RCC 7860 (cell line): ENCODE data around the gene MAML2.

ENCODE experiments used
- DNase-seq: peaks from one replicate; pipeline ENCODE4 v3.0.0-alpha.2; 2015; ENCODE audit warnings: low spot score
- FAIRE-seq: peaks from 2 replicates; lab custom pipeline; 2012; peaks lifted over from hg19 to GRCh38; lab: Jason Lieb, UNC

MAML2 gene

GRCh38 chr11:96318850-96319249 lies 24.1 kb downstream of the MAML2 start:
- FAIRE-seq (no peak), DNase-seq (no peak)

- FAIRE-seq (no peak), DNase-seq (no peak)
These were observed 24.6 kb downstream of the MAML2 start for GRCh38 chr11:96318399-96318798.

DNA sequence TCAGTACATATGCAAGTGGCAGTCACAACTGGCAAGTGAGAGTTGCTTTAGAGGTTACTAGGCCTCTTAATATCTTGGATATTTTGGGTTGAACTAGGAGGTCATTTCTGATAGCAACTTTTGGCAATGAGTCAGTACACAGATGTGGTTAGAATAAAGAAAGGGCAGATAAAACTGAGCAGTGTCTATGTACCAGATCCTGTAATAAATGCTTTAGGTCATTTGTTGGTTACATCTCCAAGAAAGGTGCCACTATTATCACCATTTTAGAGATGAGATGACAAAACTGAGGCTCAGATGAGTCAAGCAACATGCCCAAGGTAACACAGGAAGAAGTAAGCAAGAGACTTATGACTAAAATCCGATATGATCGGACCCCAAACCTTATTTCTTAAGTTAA lies 25.0 kb downstream of the MAML2 start:
- DNase-seq (no peak), FAIRE-seq (no peak)

DNA sequence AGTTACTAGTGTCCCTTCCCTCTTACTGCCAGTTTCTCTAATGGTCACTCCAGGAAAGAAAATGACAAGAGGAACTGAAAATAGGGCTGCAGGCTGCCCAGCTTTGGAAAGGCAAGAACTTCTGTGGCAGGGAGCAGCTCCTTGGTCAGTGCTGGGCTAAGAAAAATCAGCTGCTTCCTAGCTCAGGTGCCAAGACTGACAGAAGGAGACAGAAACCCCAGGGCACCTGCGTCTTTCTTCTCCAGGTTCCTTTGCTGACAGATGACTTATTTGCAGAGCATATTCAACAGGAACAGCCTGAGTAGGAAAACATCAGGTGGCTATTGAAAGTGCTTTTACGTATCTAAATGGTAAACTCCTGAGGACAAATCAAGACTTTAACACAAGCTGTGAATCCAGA lies 25.4 kb downstream of the MAML2 start:
- no peak for DNase-seq
- FAIRE-seq: no peak

DNA sequence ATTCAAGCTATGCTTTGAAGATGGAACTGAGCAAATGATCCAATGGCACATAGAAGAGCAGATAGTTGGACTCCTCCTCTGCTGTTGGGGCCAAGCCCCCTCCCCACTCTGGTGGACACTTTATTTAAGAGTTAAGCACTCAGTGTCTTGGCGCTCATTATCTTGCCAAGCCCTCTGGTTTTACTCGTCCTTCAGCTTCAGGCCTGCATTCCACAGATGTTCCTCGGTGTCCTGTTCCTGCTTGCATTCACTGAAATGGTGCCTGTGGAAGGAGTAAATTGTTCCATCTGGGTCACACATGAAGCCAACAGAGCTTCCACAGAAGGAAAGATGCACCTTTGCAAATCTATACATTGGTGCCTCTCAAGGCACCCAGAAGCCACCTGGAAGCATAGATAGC lies 26.1 kb downstream of the MAML2 start:
- FAIRE-seq (no peak), DNase-seq (no peak)

- no peak for FAIRE-seq
These were observed 27.5 kb downstream of the MAML2 start for GRCh38 chr11:96315476-96315875.

GRCh38 chr11:96314326-96315020 lies 28.5 kb downstream of the MAML2 start:
- FAIRE-seq: no peak
- peak; percentile 14 for DNase-seq

More at GRCh38 chr11:96315476-96315875, 27.5 kb downstream of the MAML2 start:
- DNase-seq: no peak

DNA sequence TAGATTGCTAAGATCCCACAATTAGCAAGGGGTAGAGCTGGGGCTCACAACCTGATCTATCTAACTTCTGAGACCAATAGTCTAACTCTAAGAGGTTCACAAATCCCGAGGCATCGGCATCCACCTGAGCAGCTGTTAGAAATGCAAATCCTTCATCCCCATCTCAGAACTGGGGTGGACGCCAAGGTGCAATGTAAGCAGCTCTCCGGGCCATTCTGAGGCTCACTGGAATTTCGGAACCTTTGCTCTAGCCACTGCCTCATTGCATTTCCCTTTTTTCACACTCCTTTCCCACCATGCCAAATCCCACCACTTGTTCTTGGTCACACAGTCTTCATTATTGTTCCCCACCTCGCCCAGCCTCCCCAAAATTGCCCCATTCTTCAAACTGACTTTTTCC lies 29.8 kb downstream of the MAML2 start:
- DNase-seq (no peak), FAIRE-seq (no peak)

- no peak for FAIRE-seq
- DNase-seq: no peak
These were observed 31.9 kb downstream of the MAML2 start for GRCh38 chr11:96311120-96311568.

DNA sequence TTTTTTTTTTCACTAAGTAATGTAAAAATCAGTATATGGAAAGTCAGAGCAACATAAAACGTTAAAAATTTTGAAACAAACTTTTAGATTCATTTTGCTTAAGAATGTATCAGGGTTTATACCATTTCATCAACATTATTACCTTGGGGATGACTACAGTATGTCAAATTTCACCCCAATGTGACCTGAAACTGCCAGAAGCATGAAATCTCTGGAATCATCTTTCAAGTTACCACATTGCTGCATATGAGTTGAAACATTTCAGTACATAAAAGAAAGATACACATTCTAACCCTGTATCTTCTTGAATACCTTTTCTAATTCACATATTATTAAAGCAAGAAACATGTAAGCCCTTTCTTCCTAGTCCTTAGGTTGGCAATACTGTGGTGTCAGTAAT lies 32.8 kb downstream of the MAML2 start:
- DNase-seq (no peak), FAIRE-seq (no peak)

GRCh38 chr11:96309643-96310017 lies 33.4 kb downstream of the MAML2 start:
- FAIRE-seq (no peak), DNase-seq (no peak)

GRCh38 chr11:96309016-96309642 lies 33.9 kb downstream of the MAML2 start:
- peak; percentile 68 for FAIRE-seq

GRCh38 chr11:96307776-96308140 lies 35.2 kb downstream of the MAML2 start:
- DNase-seq: peak; percentile 88
- FAIRE-seq: peak; percentile 89

More at GRCh38 chr11:96309016-96309642, 33.9 kb downstream of the MAML2 start:
- DNase-seq: peak; percentile 66

GRCh38 chr11:96306933-96307775 lies 35.8 kb downstream of the MAML2 start:
- DNase-seq: peak; percentile 99
- FAIRE-seq: peak; percentile 90

DNA sequence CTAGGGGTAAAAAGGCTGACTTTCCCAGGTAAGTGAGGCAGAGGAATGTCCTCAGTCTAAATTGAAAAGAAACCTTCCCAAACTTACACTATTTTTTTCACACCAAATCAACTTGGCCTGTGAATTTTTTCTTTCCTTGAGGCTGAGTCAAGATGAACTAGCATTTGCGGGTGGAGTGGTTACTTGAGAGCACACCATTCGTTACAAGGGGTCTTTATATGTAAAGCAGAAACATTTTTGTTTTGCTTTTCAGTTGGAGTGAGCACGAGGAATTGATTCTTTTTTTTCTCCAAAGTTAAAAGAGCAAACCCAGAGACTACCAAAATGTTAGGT lies 36.4 kb downstream of the MAML2 start:
- DNase-seq (no peak), FAIRE-seq (no peak)

- no peak for DNase-seq
- no peak for FAIRE-seq
These were observed 36.9 kb downstream of the MAML2 start for GRCh38 chr11:96306071-96306470.

GRCh38 chr11:96303980-96304379 lies 39.0 kb downstream of the MAML2 start:
- no peak for FAIRE-seq
- DNase-seq: no peak

- peak; percentile 44 for DNase-seq
- FAIRE-seq: peak; percentile 86
These were observed 39.9 kb downstream of the MAML2 start for GRCh38 chr11:96303064-96303463.

DNA sequence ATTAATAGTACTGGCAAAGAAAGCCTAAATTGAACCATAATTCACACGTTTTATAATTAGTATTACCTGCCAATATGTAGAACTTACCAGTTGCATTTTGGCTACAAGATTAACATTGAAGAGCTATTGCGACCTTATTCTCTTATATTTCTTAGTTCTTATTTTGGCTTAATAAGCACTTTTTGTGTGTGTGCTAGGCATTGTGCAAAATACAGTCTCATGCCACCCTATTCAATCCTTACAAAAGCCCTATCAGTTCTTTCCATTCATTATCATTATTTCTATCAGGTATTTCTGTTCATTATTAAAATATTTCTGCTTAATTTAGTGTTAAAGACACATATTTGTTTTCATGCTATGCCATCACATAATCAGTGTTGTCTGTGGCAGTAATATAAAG lies 41.2 kb downstream of the MAML2 start:
- no peak for DNase-seq
- no peak for FAIRE-seq

GRCh38 chr11:96299155-96299888 lies 43.7 kb downstream of the MAML2 start:
- FAIRE-seq: no peak
- DNase-seq: no peak

- FAIRE-seq: no peak
These were observed 47.6 kb downstream of the MAML2 start for GRCh38 chr11:96295369-96295768.

More at GRCh38 chr11:96295369-96295768, 47.6 kb downstream of the MAML2 start:
- no peak for DNase-seq
